Adrenal gland (tissue), 12 donors: ENCODE measurements around the gene FEM1A. TPM values are rescaled to one million over a fixed set of nuclear protein-coding genes. Genes with fewer than 3 reads are reported as not detected.
A peak's percentile ranks its signal among the peaks of the same experiment; 100 is the strongest.

Experiments
- DNase-seq, 7 donors: peaks; one replicate each; pipeline ENCODE4 v3.0.0-alpha.2; 2019 to 2020
- H3K27ac ChIP-seq, 5 donors: fragments of 200-600 bp; sonication (generic) in 4 of 5; 1 replicate in 3 of 5; 2 replicates in 2 of 5; pipeline versions ENCODE4 v1.5.1 to v1.8.0; 2016 to 2020; ENCODE audit warnings: mild to moderate bottlenecking in 1 of 5
- H3K27me3 ChIP-seq: fragments of 200-600 bp; 2 replicates; pipeline ENCODE4 v1.8.0; 2021
- H3K36me3 ChIP-seq, 2 donors: fragments of 200-600 bp; replicated peaks in 1 of 2; 1 replicate in 1 of 2; 2 replicates in 1 of 2; pipeline versions ENCODE4 v1.5.1 to v1.8.0; 2018 to 2022
- H3K4me1 ChIP-seq, 2 donors: fragments of 200-600 bp; replicated peaks in 1 of 2; 1 replicate in 1 of 2; 2 replicates in 1 of 2; pipeline versions ENCODE4 v1.5.1 to v1.8.0; 2018 to 2021
- H3K4me3 ChIP-seq, 4 donors: fragments of 200-600 bp; sonication (generic) in 3 of 4; one replicate each; pipeline ENCODE4 v1.5.1; 2016 to 2018
- H3K9me3 ChIP-seq, 3 donors: fragments of 200-600 bp; sonication (generic) in 1 of 3; replicated peaks in 1 of 3; 1 replicate in 2 of 3; 2 replicates in 1 of 3; pipeline versions ENCODE4 v1.5.1 to v1.8.0; 2016 to 2021
- POLR2A ChIP-seq, 2 donors: fragments of 450-650 bp; IDR thresholded peaks; one replicate each; pipeline ENCODE4 v1.6.1; 2017; ENCODE audit warnings: antibody characterized with exemption in 2 of 2, mild to moderate bottlenecking in 2 of 2, moderate library complexity in 1 of 2
- WGBS, 4 donors: extraction: QIAGEN DNeasy Blood & Tissue Kit in 2 of 4; methylation state at CpG; one replicate each; pipeline versions ENCODE4 v1.1.5 to v1.1.7; 2013 to 2017; 5-methylcytosine and 5-hydroxymethylcytosine counted together
- intact Hi-C, 2 donors: fragments of 100-400 bp; cut with DNase I; formaldehyde crosslinking; loops; one replicate each; pipeline versions ENCODE4 v1.14.1 to v1.15.0; 2022 to 2023
- polyA plus RNA-seq, 3 donors: library from polyadenylated mRNA; stranded (reverse); fragments of 200-250 nt in 2 of 3; fragments of 350-450 nt in 1 of 3; fragmentation: Illumina TruSeq in 1 of 3; extraction: RNeasy Lipid Tissue Mini Kit (QIAGEN cat#74804) in 1 of 3; gene quantifications; one replicate each; pipeline ENCODE4 v1.2.3, GENCODE V29; 2013 to 2014
- total RNA-seq, 9 donors: library from RNA; depleted of rRNA in 4 of 9; stranded (reverse); fragments of >200 nt in 4 of 9; fragments of 120-200 nt in 1 of 9; fragmentation: NEBNext Ultra II Directional in 1 of 9; extraction: Animal tissue kit (Norgen Biotek cat#: 25700) in 1 of 9; gene quantifications; one replicate each; pipeline versions ENCODE4 v1.1.0 to v1.2.4, GENCODE V29; 2013 to 2023
- TF ChIP-seq, protein P1 (sequence below), 6 experiments: fragments of 450-650 bp in 4 of 6; fragments of 200-600 bp in 2 of 6; sonication (generic) in 1 of 6; IDR thresholded peaks; 1 replicate in 5 of 6; 2 replicates in 1 of 6; pipeline versions ENCODE4 v1.5.1 to v1.8.0; 2016 to 2021; ENCODE audit warnings: antibody characterized with exemption in 6 of 6, mild to moderate bottlenecking in 2 of 6, moderate library complexity in 1 of 6
- donor health status: healthy with polysubstance abuse.
- donor health status: Bipolar disorder and iron deficiency.
- donor health status: DM: yes; HTN: yes; CAD: no.
- donor health status: DM: no; HTN: no; CAD: no.
- donor health status: DM: no; HTN: no; CAD: no.
- donor health status: DM: yes; HTN: yes; CAD: no.

FEM1A gene
- total and polyA plus RNA-seq, 12 donors: 3.6 to 25.8 (median 13.3) TPM

DNA sequence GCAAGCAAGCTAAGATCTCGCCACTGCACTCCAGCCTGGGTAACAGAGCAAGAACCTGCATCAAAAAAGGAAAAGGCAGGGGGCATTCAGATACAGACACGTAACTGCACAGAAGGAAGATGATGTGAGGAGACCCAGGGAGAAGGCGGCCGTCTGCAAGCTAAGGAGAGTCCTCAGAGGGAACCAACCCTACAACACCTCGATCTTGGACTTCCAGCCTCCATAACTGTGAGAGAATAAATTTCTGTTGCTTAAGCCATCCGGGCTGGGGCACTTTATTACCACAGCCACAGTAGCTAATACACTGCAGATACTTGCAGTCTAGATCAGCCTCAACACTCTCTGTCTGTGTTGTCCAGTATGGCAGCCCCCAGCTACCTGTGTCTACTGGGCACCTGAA, 32.0 kb downstream of the FEM1A start:
- Histone ChIP-seq H3K36me3 (no peaks in the 10 kb centered on the region), H3K4me3 (no peak overlapping the region), H3K27ac (no peak overlapping the region), H3K9me3 (no peaks in the 10 kb centered on the region), H3K4me1 (no peaks in the 10 kb centered on the region), H3K27me3 (no peaks in the 10 kb centered on the region)
- no peak for TF ChIP-seq POLR2A (IDR thresholded peaks at IDR 0.05)
- TF ChIP-seq, protein P1, sequence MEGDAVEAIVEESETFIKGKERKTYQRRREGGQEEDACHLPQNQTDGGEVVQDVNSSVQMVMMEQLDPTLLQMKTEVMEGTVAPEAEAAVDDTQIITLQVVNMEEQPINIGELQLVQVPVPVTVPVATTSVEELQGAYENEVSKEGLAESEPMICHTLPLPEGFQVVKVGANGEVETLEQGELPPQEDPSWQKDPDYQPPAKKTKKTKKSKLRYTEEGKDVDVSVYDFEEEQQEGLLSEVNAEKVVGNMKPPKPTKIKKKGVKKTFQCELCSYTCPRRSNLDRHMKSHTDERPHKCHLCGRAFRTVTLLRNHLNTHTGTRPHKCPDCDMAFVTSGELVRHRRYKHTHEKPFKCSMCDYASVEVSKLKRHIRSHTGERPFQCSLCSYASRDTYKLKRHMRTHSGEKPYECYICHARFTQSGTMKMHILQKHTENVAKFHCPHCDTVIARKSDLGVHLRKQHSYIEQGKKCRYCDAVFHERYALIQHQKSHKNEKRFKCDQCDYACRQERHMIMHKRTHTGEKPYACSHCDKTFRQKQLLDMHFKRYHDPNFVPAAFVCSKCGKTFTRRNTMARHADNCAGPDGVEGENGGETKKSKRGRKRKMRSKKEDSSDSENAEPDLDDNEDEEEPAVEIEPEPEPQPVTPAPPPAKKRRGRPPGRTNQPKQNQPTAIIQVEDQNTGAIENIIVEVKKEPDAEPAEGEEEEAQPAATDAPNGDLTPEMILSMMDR (IDR thresholded peaks at IDR 0.05): no peak
- DNase-seq: no peak
- intact Hi-C loops: no loop called here
- WGBS, 4 donors: 74 to 98% (median 84%) methylated on average over 6 of the region's 6 CpGs

DNA sequence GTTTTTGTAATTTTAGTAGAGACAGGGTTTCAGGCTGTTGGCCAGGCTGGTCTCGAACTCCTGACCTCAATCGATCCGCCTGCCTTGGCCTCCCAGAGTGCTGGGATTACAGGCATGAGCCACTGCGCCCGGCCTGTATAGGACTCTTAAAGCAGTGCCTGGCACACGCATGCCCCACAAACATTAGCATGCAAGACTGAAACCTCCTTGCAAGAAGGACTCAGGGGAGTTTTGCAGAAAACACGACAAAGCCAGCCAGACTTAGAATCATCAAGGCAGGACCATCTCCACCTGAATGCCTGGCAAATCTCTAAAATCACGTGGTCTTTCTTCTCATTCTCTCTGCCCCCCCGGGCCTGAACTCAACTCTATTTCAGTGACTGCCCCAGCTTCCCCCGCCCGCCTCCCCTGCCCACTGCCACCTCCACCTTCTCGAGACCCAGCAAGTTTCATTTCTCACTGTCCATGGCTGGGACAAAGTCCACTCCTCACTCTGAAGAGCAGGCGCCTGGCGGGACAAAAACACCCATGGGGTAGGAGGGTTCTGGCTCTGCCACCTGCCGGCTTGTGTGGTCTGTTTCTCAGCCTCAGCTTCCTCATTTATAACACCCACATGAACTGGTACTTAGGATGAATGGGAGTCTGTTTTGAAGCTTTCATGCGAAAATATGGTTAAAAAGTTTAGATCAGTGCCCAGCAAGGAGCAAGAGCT, 37.6 kb downstream of the FEM1A start:
- TF ChIP-seq, protein P1 (IDR thresholded peaks at IDR 0.05): no peak
- no peaks in the 10 kb centered on the region for H3K27me3 ChIP-seq
- H3K27ac ChIP-seq: no peak overlapping the region
- 69 to 77% (median 74%) methylated on average over 14 to 16 of the region's 16 CpGs for WGBS, 4 donors
- DNase-seq: no peak
- intact Hi-C loops: no loop called here
- no peaks in the 10 kb centered on the region for H3K36me3 ChIP-seq
- H3K4me3 ChIP-seq: no peak overlapping the region
- no peaks in the 10 kb centered on the region for H3K9me3 ChIP-seq
- peaks cover 4 to 10% of the 10 kb centered on the region in 2 donors for H3K4me1 ChIP-seq

DNA sequence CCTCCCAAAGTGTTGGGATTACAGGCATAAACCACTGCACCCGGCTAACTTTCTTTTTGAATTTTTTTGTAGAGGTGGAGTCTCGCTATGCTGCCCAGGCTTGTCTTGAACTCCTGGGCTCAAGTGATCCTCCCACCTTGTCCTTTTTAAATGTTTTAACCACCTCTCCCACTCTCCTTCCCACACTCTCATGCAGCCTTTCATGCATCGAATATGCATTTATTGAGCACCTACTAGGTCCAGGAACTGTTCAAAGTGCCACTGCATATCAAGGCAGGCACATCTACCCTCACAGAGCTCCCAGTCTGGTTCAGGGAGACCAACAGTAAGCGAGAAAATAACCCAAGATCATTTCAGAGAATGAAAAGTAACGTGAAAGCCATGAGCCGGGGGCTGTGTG, 38.8 kb downstream of the FEM1A start:
- intact Hi-C loops: no loop called here

DNA sequence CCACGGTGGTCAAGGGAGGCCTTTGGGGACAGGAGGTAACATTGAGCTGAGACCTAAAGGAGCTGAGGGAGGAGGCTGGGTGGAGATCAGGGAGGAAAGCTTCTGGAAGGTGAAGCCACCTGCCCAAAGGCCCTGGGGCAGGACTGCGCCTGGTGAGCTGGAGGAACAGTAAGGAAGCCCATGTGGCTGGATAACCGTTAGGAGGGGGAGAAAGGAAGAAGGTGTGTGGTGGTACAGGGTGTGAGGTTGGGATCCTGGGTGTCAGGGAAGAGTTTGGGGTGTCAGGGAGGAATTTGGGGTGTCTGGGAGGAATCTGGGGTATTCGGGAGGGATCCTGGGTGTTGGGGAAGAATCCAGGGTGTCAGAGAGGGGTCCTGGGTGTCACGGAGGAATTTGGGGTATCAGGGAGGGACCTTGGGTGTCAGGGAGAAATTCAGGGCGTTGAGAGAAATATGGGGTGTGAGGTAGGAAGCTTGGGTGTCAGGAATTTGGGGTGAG, 39.3 kb downstream of the FEM1A start:
- H3K4me3 ChIP-seq: peak overlapping the region in 2 of 4 donors; percentile 89 to 95
- no peak for DNase-seq
- 57 to 71% (median 64%) methylated on average over 6 of the region's 6 CpGs for WGBS, 4 donors
- no peaks in the 10 kb centered on the region for H3K27me3 ChIP-seq
- H3K4me1 ChIP-seq: peaks cover 4 to 10% of the 10 kb centered on the region in 2 donors
- TF ChIP-seq POLR2A (IDR thresholded peaks at IDR 0.05): no peak
- TF ChIP-seq, protein P1 (IDR thresholded peaks at IDR 0.05): no peak
- intact Hi-C loops: no loop called here
- no peaks in the 10 kb centered on the region for H3K9me3 ChIP-seq
- peak overlapping the region in 4 of 5 donors; percentile 73 to 90 (median 86) for H3K27ac ChIP-seq
- no peaks in the 10 kb centered on the region for H3K36me3 ChIP-seq

More for the DNA sequence above, 38.8 kb downstream of the FEM1A start:
- peaks cover 4 to 10% of the 10 kb centered on the region in 2 donors for H3K4me1 ChIP-seq
- WGBS, 4 donors: 87 to 96% (median 90%) methylated on average over 6 of the region's 6 CpGs
- peak overlapping the region in 1 of 4 donors; percentile 95 for H3K4me3 ChIP-seq
- H3K36me3 ChIP-seq: no peaks in the 10 kb centered on the region
- H3K27ac ChIP-seq: peak overlapping the region in 3 of 5 donors; percentile 85 to 90 (median 87)
- no peak for DNase-seq
- no peak for TF ChIP-seq POLR2A (IDR thresholded peaks at IDR 0.05)
- TF ChIP-seq, protein P1 (IDR thresholded peaks at IDR 0.05): no peak
- no peaks in the 10 kb centered on the region for H3K9me3 ChIP-seq
- no peaks in the 10 kb centered on the region for H3K27me3 ChIP-seq
